H1 (cell line): ENCODE measurements around the gene GMPPA. TPM values are rescaled to one million over a fixed set of nuclear protein-coding genes. Genes with fewer than 3 reads are reported as not detected.

Experiments
- CTCF ChIA-PET: fragments of 300-600 bp; sonication (Branson Sonifier 250); formaldehyde crosslinking; loops from one replicate; lab custom pipeline; 2021; ENCODE audit not compliant: partially characterized antibody; lab: Charles Lee
- POLR2A ChIA-PET: fragments of 300-600 bp; sonication (Branson Sonifier 250); formaldehyde crosslinking; loops from one replicate; lab custom pipeline; 2021; ENCODE audit warnings: inconsistent platforms; ENCODE audit not compliant: partially characterized antibody; lab: Charles Lee
- DNase-seq, 2 experiments: peaks; one replicate each; pipeline versions ENCODE4 v3.0.0 to v3.0.0-alpha.2; 2010 to 2022; ENCODE audit warnings: low spot score in 2 of 2, low read depth in 1 of 2, mixed read lengths in 1 of 2
- FAIRE-seq: peaks from 2 replicates; lab custom pipeline; 2011; peaks lifted over from hg19 to GRCh38; lab: Jason Lieb, UNC
- H2AFZ ChIP-seq: 2 replicates; pipeline ENCODE4 v1.8.1; 2012; ENCODE audit warnings: low read length, inconsistent platforms
- H2AK5ac ChIP-seq: 2 replicates; pipeline ENCODE4 v1.6.1; 2013; ENCODE audit warnings: low read depth, low read length
- H2BK120ac ChIP-seq: replicated peaks from 2 replicates; pipeline ENCODE3; 2013; ENCODE audit warnings: low read depth, low read length, inconsistent platforms
- H2BK12ac ChIP-seq: 2 replicates; pipeline ENCODE4 v1.6.1; 2013; ENCODE audit warnings: low read depth, low read length
- H2BK15ac ChIP-seq: 2 replicates; pipeline ENCODE4 v1.6.1; 2013; ENCODE audit warnings: low read length
- H2BK20ac ChIP-seq: 2 replicates; pipeline ENCODE4 v1.6.1; 2013; ENCODE audit warnings: low read length
- H2BK5ac ChIP-seq: 2 replicates; pipeline ENCODE4 v1.6.1; 2013; ENCODE audit warnings: low read depth, low read length
- H3K14ac ChIP-seq: 2 replicates; pipeline ENCODE4 v1.6.1; 2013; ENCODE audit warnings: inconsistent platforms; ENCODE audit not compliant: insufficient read length
- H3K18ac ChIP-seq: 2 replicates; pipeline ENCODE4 v1.6.1; 2013; ENCODE audit warnings: low read length; ENCODE audit errors: extremely low read depth
- H3K23ac ChIP-seq: 2 replicates; pipeline ENCODE4 v1.6.1; 2013; ENCODE audit warnings: inconsistent platforms; ENCODE audit not compliant: insufficient read length
- H3K23me2 ChIP-seq: 2 replicates; pipeline ENCODE4 v1.6.1; 2013; ENCODE audit warnings: low read depth, low read length
- H3K27ac ChIP-seq: 2 replicates; pipeline ENCODE4 v1.6.1; 2011; ENCODE audit warnings: low read depth, low read length, inconsistent platforms
- H3K27me3 ChIP-seq, 4 experiments: replicated peaks in 1 of 4; 1 replicate in 1 of 4; 2 replicates in 3 of 4; pipeline versions ENCODE4 v1.6.1 to v1.8.1; 2011 to 2013; ENCODE audit warnings: low read length in 3 of 4, mild to moderate bottlenecking in 3 of 4, inconsistent platforms in 2 of 4, mixed read lengths in 2 of 4, moderate library complexity in 1 of 4; ENCODE audit not compliant: control insufficient read depth in 3 of 4, insufficient read depth in 3 of 4; ENCODE audit errors: extremely low read depth in 1 of 4
- H3K36me3 ChIP-seq, 4 experiments: 2 replicates each; pipeline versions ENCODE4 v1.6.1 to v1.8.1; 2011 to 2013; ENCODE audit warnings: mild to moderate bottlenecking in 4 of 4, low read length in 3 of 4, moderate library complexity in 2 of 4, control low read depth in 1 of 4, inconsistent platforms in 1 of 4; ENCODE audit not compliant: insufficient read depth in 4 of 4, control insufficient read depth in 2 of 4
- H3K4ac ChIP-seq: replicated peaks from 2 replicates; pipeline ENCODE3; 2013; ENCODE audit warnings: low read length, low read depth, mixed read lengths, inconsistent platforms; ENCODE audit not compliant: insufficient read length
- H3K4me1 ChIP-seq, 4 experiments: replicated peaks in 1 of 4; 1 replicate in 1 of 4; 2 replicates in 3 of 4; pipeline versions ENCODE4 v1.6.1 to v1.8.1; 2011 to 2013; ENCODE audit warnings: low read length in 3 of 4, inconsistent platforms in 2 of 4, mixed read lengths in 1 of 4; ENCODE audit not compliant: insufficient read depth in 4 of 4, control insufficient read depth in 3 of 4
- H3K4me2 ChIP-seq, 2 experiments: 2 replicates each; pipeline versions ENCODE4 v1.6.1 to v1.8.1; 2011 to 2013; ENCODE audit warnings: low read depth in 2 of 2, low read length in 2 of 2, control low read depth in 1 of 2, inconsistent platforms in 1 of 2, mild to moderate bottlenecking in 1 of 2; ENCODE audit not compliant: insufficient read depth in 1 of 2
- H3K4me3 ChIP-seq, 4 experiments: fragments of 200-600, 300-600 bp in 1 of 4; sonication (generic), shearing (Covaris generic), sonication (Bioruptor Twin) in 1 of 4; 2 replicates each; pipeline versions ENCODE4 v1.5.1 to v1.8.1; 2011 to 2016; ENCODE audit warnings: low read length in 4 of 4, low read depth in 3 of 4, control low read depth in 2 of 4, inconsistent platforms in 2 of 4, mild to moderate bottlenecking in 2 of 4, mixed read lengths in 1 of 4, moderate library complexity in 1 of 4; ENCODE audit not compliant: insufficient read depth in 2 of 4; ENCODE audit errors: extremely low read depth in 1 of 4
- H3K56ac ChIP-seq: replicated peaks from 2 replicates; pipeline ENCODE3; 2013; ENCODE audit warnings: low read depth, mild to moderate bottlenecking, mixed read lengths, low read length, inconsistent platforms; ENCODE audit not compliant: insufficient read length
- H3K79me1 ChIP-seq: 2 replicates; pipeline ENCODE4 v1.6.1; 2013; ENCODE audit warnings: low read depth, low read length, control low read depth
- H3K79me2 ChIP-seq, 2 experiments: 2 replicates each; pipeline versions ENCODE4 v1.6.1 to v1.8.1; 2012 to 2013; ENCODE audit warnings: low read length in 2 of 2, mild to moderate bottlenecking in 2 of 2, inconsistent platforms in 1 of 2; ENCODE audit not compliant: insufficient read depth in 2 of 2, control insufficient read depth in 1 of 2
- H3K9ac ChIP-seq, 4 experiments: replicated peaks in 1 of 4; 1 replicate in 1 of 4; 2 replicates in 3 of 4; pipeline versions ENCODE4 v1.6.1 to v1.8.1; 2011 to 2013; ENCODE audit warnings: low read depth in 3 of 4, low read length in 3 of 4, control low read depth in 2 of 4, mild to moderate bottlenecking in 2 of 4, moderate library complexity in 2 of 4, inconsistent platforms in 1 of 4; ENCODE audit errors: extremely low read depth in 1 of 4
- H3K9me3 ChIP-seq, 2 experiments: 2 replicates each; pipeline versions ENCODE4 v1.6.1 to v1.8.1; 2012 to 2013; ENCODE audit warnings: mild to moderate bottlenecking in 2 of 2, moderate library complexity in 2 of 2, control low read depth in 1 of 2, inconsistent platforms in 1 of 2, low read depth in 1 of 2, low read length in 1 of 2, mixed read lengths in 1 of 2; ENCODE audit not compliant: insufficient read depth in 2 of 2
- H4K20me1 ChIP-seq, 2 experiments: replicated peaks in 1 of 2; 2 replicates each; pipeline versions ENCODE3 to v1.8.1; 2011 to 2013; ENCODE audit warnings: inconsistent platforms in 2 of 2, low read length in 2 of 2, mild to moderate bottlenecking in 1 of 2; ENCODE audit not compliant: insufficient read depth in 2 of 2, control insufficient read depth in 1 of 2
- H4K5ac ChIP-seq: 2 replicates; pipeline ENCODE4 v1.6.1; 2013; ENCODE audit warnings: low read length, low read depth, mixed read lengths, inconsistent platforms; ENCODE audit not compliant: insufficient read length
- H4K8ac ChIP-seq: 2 replicates; pipeline ENCODE4 v1.8.0; 2013; ENCODE audit warnings: mild to moderate bottlenecking, moderate library complexity, low read length, inconsistent platforms; ENCODE audit not compliant: insufficient read depth; ENCODE audit errors: extremely low read depth
- H4K91ac ChIP-seq: replicated peaks from 2 replicates; pipeline ENCODE3; 2013; ENCODE audit warnings: low read length, mixed read lengths, inconsistent platforms; ENCODE audit not compliant: insufficient read length
- RAD21 ChIP-seq, 2 experiments: IDR thresholded peaks in 1 of 2; conservative IDR thresholded peaks in 1 of 2; 2 replicates each; pipeline ENCODE4 v1.6.1; 2011; ENCODE audit warnings: low read depth in 2 of 2, low read length in 2 of 2, improper control_type of control experiment in 1 of 2, inconsistent platforms in 1 of 2, mild to moderate bottlenecking in 1 of 2, moderate library complexity in 1 of 2
- TEAD4 ChIP-seq: IDR thresholded peaks from 2 replicates; pipeline ENCODE4 v1.6.1; 2012; ENCODE audit warnings: low read depth, low read length, inconsistent platforms, mixed read lengths
- WGBS, 2 experiments: shearing (Covaris generic) in 1 of 2; methylation state at CpG; one replicate each; pipeline versions ENCODE4 v1.1.6 to v1.1.7; 2013 to 2015; ENCODE audit warnings: low lambda C conversion rate in 2 of 2, mixed read lengths in 2 of 2, inconsistent platforms in 1 of 2, low coverage in 1 of 2, missing lambda C conversion rate in 1 of 2; ENCODE audit not compliant: insufficient replicate concordance in 2 of 2, insufficient coverage in 1 of 2, insufficient read length in 1 of 2; ENCODE audit errors: extremely low coverage in 1 of 2, missing lambda C conversion rate in 1 of 2; 5-methylcytosine and 5-hydroxymethylcytosine counted together
- polyA plus RNA-seq, 7 experiments: library from polyadenylated mRNA; depleted of rRNA in 3 of 7; stranded (reverse) in 5 of 7; unstranded in 2 of 7; fragments of >200 nt in 5 of 7; fragments of 200-250 nt in 2 of 7; gene quantifications; 1 replicate in 5 of 7; 2 replicates in 1 of 7; 4 replicates in 1 of 7; pipeline versions ENCODE4 v1.2.1 to v1.2.3, GENCODE V29; 2011 to 2013; ENCODE audit warnings: missing spikeins in 2 of 7, mixed read lengths in 2 of 7
- total RNA-seq: library from RNA; stranded (reverse); fragmentation: NEBNext Ultra II Directional; extraction: Animal tissue kit (Norgen Biotek cat#: 25700); gene quantifications from 2 replicates; pipeline ENCODE4 v1.2.1, GENCODE V29; 2021

The GMPPA gene
- total and polyA plus RNA-seq, 2 of the 8 experiments (the other 6 are each of a cell fraction or from before 2014, with no cell fraction given), result 34.3 to 98.8 TPM

DNA sequence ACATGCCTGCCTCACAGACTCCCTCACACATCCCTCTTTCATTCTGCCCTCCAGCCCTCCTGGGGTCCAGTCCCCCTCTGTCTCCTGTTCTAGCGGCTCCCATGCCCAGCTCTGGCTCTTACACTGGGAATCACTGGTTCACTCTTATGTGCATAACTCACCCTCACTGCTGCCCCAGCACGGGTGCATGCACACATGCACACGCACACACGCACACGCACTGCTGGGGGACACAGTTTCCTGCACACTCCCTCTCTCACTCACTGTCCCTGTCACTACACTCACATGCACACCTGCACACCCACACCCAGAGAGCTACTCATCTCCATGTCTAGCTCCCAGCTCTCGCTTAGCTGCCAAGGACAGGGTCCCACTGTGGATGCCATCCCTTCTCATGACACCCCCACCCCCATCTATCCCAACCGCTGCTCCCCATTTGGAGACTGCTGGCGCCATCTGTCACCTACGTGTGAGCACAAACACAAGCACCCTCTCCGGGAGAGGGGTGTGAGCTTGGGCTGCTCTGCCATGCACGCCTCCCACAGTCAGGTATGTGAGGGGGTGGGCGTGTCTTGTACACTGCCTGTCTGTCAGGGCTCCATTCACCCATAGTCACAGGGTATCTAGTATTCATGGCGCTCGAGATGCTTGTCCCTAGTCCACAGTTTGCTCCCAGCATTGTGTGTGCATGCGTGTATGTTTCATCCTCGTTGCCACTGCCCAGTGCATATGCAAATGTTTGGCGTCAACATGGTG is 17.4 kb downstream of the GMPPA start:
- Histone ChIP-seq H3K56ac (no peak overlapping the region), H3K4me2 (no peak overlapping the region), H3K4me3 (no peak overlapping the region), H3K18ac (no peak overlapping the region)
- TF ChIP-seq TEAD4 (no peak), RAD21 (IDR thresholded peaks at IDR 0.05 in 1 of 2, conservative IDR thresholded peaks at IDR 0.05 in 1 of 2; ENCODE audit: low read depth in 2 of 2, low read length in 2 of 2) (peak; percentile 6 to 12; a peak in 1 of 4 replicates)
- TF ChIP-seq, all 59 proteins: peak for 1
- Histone ChIP-seq H2BK120ac (no peak overlapping the region), H4K20me1 (peaks cover 2 to 5% of the 10 kb centered on the region in 2 experiments), H2BK5ac (no peak overlapping the region), H2AK5ac (0 out of 2 replicates have a peak overlapping the region, but pooled peaks have one; percentile 33), H3K36me3 (no peaks in the 10 kb centered on the region), H3K79me1 (no peaks in the 10 kb centered on the region), H4K91ac (no peak overlapping the region), H2BK20ac (no peak overlapping the region; the same call in 1 of the 2 replicates), H3K23me2 (peaks cover 3% of the 10 kb centered on the region; the same call in 1 of the 2 replicates), H4K8ac (no peak overlapping the region), H3K23ac (no peak overlapping the region), H3K79me2 (no peaks in the 10 kb centered on the region), H3K14ac (no peak overlapping the region), H3K4me1 (peaks cover 4 to 37% (median 32%) of the 10 kb centered on the region in 4 experiments), H2BK15ac (peak overlapping the region; percentile 95; the same call in 1 of the 2 replicates), H3K9ac (no peak overlapping the region), H2AFZ (no peak overlapping the region), H3K27me3 (peaks cover 2 to 53% (median 44%) of the 10 kb centered on the region in 4 experiments), H3K27ac (no peak overlapping the region), H4K5ac (no peak overlapping the region), H2BK12ac (peak overlapping the region; percentile 84; the same call in 1 of the 2 replicates), H3K4ac (no peak overlapping the region), H3K9me3 (no peaks in the 10 kb centered on the region)
- CTCF ChIA-PET, result interaction anchor here (1.5 to 113.1 kb wide), 5 partner anchors 9 to 118 kb away, joined by 4 to 7248 read pairs (median 407); partner anchors contain the start of genes DES, GMPPA and SPEG
- POLR2A ChIA-PET, result interaction anchor here (5.5 to 11.0 kb wide), 2 partner anchors 19 to 25 kb away, joined by 36 to 216 read pairs; partner anchors contain the start of gene GMPPA
- WGBS, 2 experiments, result 82% methylated on average over 17 of the region's 17 CpGs; no CpG with 5 or more reads in 1 of the 2 experiments
- DNase-seq (no peak), FAIRE-seq (no peak)
